GM21360 (cell line): ENCODE results near the gene TEKT5.
"Not testable (repeated sequence)": the region's sequence is repeated elsewhere in the genome, so short reads cannot be mapped to it uniquely, and the experiment has no call there.

Experiments used
- ATAC-seq: cut with Tn5 transposase; IDR thresholded peaks from one replicate; pipeline ENCODE4 v1.9.1; 2021; ENCODE audit warnings: mild to moderate bottlenecking, moderate library complexity; ENCODE audit not compliant: unreplicated experiment

TEKT5 gene

DNA sequence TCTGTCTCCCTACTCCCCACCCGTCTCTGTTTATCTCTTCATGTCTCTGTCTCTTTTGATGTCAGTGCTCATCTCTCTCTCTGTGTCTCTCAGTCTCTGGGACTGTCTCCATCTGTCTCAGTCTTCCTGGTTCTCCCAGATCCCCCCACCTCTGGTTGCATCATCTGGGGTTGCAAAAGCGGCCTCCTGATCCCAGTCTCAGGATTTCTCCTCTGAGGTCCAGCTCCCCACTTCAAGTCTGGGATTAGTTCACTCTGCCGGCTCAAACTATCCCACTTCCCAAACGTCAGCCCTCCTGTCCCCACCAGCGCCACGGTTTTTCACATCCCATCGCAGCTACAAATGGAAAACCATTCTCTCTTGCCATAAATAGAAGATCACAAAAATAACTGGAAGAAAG, 9.0 kb downstream of the TEKT5 start:
- no peak for ATAC-seq

GRCh38 chr16:10684511-10685151, 10.1 kb downstream of the TEKT5 start:
- no peak for ATAC-seq

GRCh38 chr16:10683170-10683569, 11.6 kb downstream of the TEKT5 start:
- ATAC-seq = no peak

DNA sequence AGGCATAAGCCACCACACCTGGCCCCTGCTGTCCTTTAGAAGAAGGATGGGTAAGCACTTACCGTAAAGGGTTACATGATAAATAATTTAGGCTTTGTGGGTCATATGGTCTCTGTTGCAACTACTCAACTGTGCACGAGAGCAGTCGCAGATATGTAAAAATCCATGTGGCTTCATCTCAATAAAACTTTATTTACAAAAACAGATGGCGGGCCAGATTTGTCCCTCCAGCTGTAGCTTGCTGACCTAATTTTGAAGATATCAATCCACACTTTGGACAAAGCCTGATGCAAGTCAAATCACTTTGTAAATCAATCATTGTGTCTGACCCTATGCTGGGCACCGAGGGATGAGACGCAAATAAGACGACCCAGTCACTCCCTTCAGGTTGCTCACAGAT, 12.1 kb downstream of the TEKT5 start:
- ATAC-seq = no peak

DNA sequence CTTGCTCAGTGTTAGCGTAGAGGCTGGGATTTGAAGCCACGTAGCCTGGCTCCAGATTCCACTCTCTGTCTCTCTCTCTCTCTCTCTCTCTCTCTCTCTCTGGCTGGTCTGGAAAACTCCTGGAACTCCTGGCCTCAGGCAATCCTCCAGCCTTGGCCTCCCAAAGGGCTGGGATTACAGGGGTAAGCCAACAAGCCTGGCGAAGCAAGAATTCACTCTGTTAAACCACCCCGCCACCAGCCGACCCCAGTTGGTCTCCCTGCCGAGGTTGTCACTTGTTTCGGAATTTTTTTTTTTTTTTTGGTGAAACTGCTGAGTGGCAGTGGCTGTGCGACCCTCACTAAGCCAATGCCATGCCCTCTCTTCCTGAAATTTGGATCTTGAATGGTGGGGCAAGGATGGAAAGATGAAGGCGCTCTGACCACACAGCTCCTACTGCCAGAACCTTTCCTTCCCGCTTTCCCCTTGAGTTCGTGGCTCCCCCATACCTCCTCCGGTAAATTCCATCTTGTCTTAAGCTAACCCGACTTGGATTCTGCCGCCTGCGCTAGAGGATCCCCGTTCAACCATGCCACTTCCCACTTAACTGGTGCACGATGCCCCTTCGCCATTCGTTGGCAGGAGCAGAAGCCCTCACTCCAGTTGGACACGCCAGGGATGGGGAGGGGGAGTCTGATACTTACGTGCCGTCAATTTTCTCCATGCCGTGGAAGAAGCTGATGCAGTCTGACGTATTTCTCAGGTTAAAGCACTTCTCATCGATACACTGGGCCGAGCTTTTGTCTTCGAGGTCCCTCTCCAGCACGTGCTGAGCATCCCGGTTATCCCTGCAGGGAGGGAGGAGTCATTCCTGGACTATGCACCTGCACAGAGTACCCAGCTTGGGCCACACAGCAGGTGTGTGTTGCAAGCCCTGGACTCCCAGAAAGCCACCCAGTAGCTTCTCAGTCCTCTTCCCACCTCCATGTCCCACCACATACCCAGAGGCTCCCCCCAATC, 13.1 kb downstream of the TEKT5 start:
- ATAC-seq = no peak

DNA sequence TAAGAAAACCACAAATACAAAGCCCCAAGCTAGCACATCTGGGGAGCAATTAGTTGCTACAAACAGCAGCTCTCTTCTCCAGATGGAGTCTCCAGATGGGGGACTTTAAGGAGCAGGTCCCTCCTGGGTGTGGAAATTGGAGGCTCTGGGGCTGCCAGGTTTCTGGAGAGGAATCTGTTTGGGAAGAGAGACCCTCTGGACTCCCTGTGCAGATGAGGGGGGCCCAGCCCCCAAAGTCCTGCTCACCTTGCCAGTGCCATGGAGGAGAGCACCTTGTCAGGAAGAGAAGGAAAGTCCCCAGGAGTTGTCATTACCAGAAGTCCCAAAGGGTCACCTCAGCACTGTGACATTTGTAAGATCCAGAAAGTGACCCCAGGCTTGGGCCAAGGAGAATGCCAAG, 14.8 kb downstream of the TEKT5 start:
- no peak for ATAC-seq

DNA sequence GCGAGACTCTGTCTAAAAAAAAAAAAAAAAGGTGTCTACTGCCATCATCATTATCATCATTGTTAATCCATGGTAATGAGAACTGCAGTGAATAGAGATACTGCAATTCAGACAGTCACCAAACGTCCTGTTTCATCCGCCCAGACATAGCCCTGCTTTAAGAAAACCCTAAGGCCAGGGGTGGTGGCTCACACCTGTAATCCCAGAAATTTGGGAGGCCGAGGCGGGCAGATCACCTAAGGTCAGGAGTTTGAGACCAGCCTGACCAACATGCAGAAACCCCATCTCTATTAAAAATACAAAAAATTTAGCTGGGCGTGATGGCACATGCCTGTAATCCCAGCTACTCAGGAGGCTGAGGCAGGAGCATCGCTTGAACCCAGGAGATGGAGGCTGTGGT, 15.3 kb downstream of the TEKT5 start:
- ATAC-seq = not testable (repeated sequence)

GRCh38 chr16:10678655-10679054, 16.1 kb downstream of the TEKT5 start:
- no peak for ATAC-seq

GRCh38 chr16:10676284-10676683, 18.4 kb downstream of the TEKT5 start:
- no peak for ATAC-seq

GRCh38 chr16:10675861-10676260, 18.9 kb downstream of the TEKT5 start:
- ATAC-seq = no peak

GRCh38 chr16:10675216-10675615, 19.5 kb downstream of the TEKT5 start:
- ATAC-seq = no peak

GRCh38 chr16:10671729-10672128, 23.0 kb downstream of the TEKT5 start:
- no peak for ATAC-seq

GRCh38 chr16:10669791-10670190, 24.9 kb downstream of the TEKT5 start:
- ATAC-seq = no peak

DNA sequence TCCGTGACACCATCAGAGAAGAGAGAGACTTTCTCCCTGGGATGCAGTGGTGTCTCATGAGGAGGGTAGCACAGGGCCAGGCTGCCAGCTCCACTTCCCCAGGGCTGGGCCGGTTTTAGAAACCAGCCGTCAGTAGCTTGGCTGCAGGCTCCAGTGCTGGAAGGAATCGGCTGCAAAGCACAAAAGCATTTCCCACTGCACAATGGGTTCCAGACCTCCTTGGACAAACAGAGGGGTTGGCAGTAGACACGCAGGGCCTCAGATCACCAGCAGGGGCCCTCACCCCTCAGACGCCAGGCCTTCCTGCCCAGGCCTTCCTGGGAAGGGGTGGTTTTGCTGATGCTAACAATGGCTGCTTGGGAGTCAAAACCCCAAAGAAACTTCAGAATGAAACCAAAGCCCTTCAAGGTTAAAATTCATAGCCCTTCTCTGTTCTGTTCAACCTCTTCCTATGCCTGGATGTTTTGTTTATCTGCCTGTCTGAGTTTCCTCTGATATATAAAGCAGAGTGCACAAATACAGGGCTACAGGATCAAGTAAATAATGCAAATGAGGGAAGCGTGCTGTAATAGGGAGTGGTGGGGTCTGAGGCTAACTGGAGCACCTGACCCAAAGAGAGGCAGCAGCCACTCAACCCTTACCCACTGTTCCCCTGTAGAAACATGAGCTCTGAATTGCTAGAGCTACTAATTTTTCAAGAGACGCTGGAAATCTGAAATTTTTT, 26.2 kb downstream of the TEKT5 start:
- peak; percentile 54 for ATAC-seq

DNA sequence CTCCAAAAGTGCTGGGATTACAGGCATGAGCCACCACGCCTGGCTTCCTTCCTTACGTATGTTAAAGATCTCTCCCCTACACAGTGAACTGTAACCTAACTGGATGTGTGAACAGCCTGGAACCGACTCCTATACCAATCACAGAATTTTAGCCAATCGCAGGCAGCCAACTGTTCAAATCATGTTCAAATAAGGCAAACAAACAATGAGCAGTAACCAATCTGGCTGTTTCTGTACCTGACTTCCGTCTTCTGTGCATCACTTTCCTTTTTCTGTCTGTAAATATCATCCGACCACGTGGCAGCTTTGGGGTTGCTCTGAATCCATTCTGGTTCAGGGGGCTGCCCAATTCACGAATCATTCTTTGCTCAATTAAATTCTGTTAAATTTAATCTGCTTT, 27.5 kb downstream of the TEKT5 start:
- no peak for ATAC-seq

GRCh38 chr16:10666291-10666690, 28.4 kb downstream of the TEKT5 start:
- ATAC-seq = no peak

GRCh38 chr16:10665166-10665565, 29.6 kb downstream of the TEKT5 start:
- ATAC-seq = no peak

DNA sequence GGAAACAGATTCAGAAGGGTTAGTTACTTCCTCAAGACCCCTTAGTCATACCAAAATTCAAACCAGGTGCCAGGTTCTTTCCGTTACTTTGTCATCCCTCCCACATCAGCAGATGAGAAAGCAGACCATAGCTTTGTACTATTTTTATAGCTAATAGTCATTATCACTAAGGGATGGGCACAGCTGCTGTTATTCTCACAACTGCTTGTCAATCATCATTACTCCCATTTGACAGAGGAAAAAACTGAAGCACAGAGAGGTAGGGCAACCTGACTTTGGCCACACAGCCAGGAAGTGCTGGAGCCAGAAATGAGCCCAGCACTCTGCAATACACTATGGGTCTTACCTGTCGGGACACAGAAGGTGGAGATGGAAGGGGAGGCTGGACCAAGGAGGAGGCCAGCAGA, 30.0 kb downstream of the TEKT5 start:
- ATAC-seq = no peak

GRCh38 chr16:10663744-10664143, 31.0 kb downstream of the TEKT5 start:
- no peak for ATAC-seq

DNA sequence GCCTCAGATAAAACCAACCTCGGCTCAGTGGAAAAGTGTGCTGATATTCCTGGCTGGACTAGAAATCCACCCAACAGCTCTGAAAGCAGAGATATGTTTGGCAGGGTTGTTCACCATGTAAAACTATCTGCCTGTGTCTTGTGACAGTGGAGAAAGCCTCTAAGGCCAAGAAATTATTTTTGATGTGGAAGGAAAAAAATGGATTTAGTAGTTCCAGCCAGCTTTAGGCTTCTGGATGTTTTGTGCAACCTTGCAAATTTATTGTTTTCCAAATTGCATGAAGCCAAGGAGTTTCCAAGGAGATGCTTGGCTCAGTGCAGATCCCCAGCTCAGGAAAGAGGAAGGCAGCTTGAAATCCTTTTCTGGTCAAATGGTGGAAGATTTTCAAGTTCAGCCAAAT, 31.6 kb downstream of the TEKT5 start:
- no peak for ATAC-seq

GRCh38 chr16:10662212-10662611, 32.5 kb downstream of the TEKT5 start:
- ATAC-seq = no peak

GRCh38 chr16:10661737-10662136, 33.0 kb downstream of the TEKT5 start:
- ATAC-seq = no peak
